HepG2 (cell line): ENCODE measurements around the gene DLG4. TPM values are rescaled to one million over a fixed set of nuclear protein-coding genes. Genes with fewer than 3 reads are reported as not detected.
A peak's percentile ranks its signal among the peaks of the same experiment; 100 is the strongest.

Experiments used
- ATAC-seq: fragments of 200-7000 bp; cut with Tn5 transposase; 3 replicates; pipeline ENCODE4 v1.9.1; 2020; ENCODE audit warnings: mild to moderate bottlenecking, moderate library complexity
- BruUV-seq: library from RNA; stranded (reverse); fragments of 400-500 nt; replicated peaks from 2 replicates; lab custom pipeline; 2021; lab: Mats Ljungman, UMichigan
- CTCF ChIA-PET: fragments of 300-600 bp; formaldehyde crosslinking; extraction: SDS; loops from one replicate; lab custom pipeline; 2021; ENCODE audit warnings: low total read pairs, inconsistent platforms, low intra/inter-chr PET ratio; lab: Yijun Ruan, JAX
- POLR2A ChIA-PET: fragments of 350-600 bp; sonication (Branson Sonifier 250); formaldehyde crosslinking; loops from one replicate; lab custom pipeline; 2020; ENCODE audit warnings: antibody characterized with exemption, inconsistent platforms; lab: Yijun Ruan, JAX
- DNase-seq: peaks from one replicate; pipeline ENCODE4 v3.0.0-alpha.2; 2015; ENCODE audit warnings: low spot score
- FAIRE-seq: peaks from 3 replicates; lab custom pipeline; 2011; peaks lifted over from hg19 to GRCh38; lab: Jason Lieb, UNC
- H2AFZ ChIP-seq: one replicate; pipeline ENCODE4 v1.6.1; 2011; ENCODE audit warnings: low read length, inconsistent platforms
- H3K27ac ChIP-seq: fragments of 300-600 bp; 3 replicates; pipeline ENCODE4 v1.8.0; 2011; ENCODE audit warnings: mixed run types, mild to moderate bottlenecking, mixed read lengths, low read length, inconsistent platforms; ENCODE audit not compliant: insufficient read depth; ENCODE audit errors: extremely low read length
- H3K27me3 ChIP-seq, 2 experiments: fragments of 200-600 bp in 1 of 2; 2 replicates in 1 of 2; 3 replicates in 1 of 2; pipeline versions ENCODE4 v1.6.0 to v1.8.0; 2011; ENCODE audit warnings: low read length in 2 of 2, mild to moderate bottlenecking in 2 of 2, moderate library complexity in 2 of 2, inconsistent platforms in 1 of 2; ENCODE audit not compliant: insufficient read depth in 2 of 2, control insufficient read depth in 1 of 2
- H3K36me3 ChIP-seq, 2 experiments: fragments of 200-600 bp in 1 of 2; replicated peaks in 1 of 2; 2 replicates in 1 of 2; 3 replicates in 1 of 2; pipeline versions ENCODE4 v1.5.1 to v1.8.0; 2011; ENCODE audit warnings: low read length in 2 of 2, inconsistent platforms in 1 of 2; ENCODE audit not compliant: insufficient read depth in 2 of 2, control insufficient read depth in 1 of 2
- H3K4me1 ChIP-seq: 2 replicates; pipeline ENCODE4 v1.5.1; 2012; ENCODE audit warnings: low read length, inconsistent platforms; ENCODE audit not compliant: insufficient read depth
- H3K4me2 ChIP-seq: 2 replicates; pipeline ENCODE4 v1.6.0; 2011; ENCODE audit warnings: low read depth, low read length, inconsistent platforms
- H3K4me3 ChIP-seq, 3 experiments: fragments of 200-600 bp in 1 of 3; sonication (generic), shearing (Covaris generic) in 1 of 3; replicated peaks in 1 of 3; 2 replicates each; pipeline ENCODE4 v1.5.1; 2011 to 2016; ENCODE audit warnings: low read length in 3 of 3, inconsistent platforms in 2 of 3, low read depth in 2 of 3, mild to moderate bottlenecking in 2 of 3, control low read depth in 1 of 3, mixed read lengths in 1 of 3; ENCODE audit not compliant: insufficient read depth in 1 of 3
- H3K79me2 ChIP-seq: one replicate; pipeline ENCODE4 v1.6.1; 2011; ENCODE audit warnings: low read length, inconsistent platforms; ENCODE audit not compliant: insufficient read depth
- H3K9ac ChIP-seq: 2 replicates; pipeline ENCODE4 v1.6.0; 2011; ENCODE audit warnings: mild to moderate bottlenecking, low read depth, low read length, inconsistent platforms; ENCODE audit not compliant: insufficient read depth
- H3K9me3 ChIP-seq: 2 replicates; pipeline ENCODE4 v1.5.1; 2012; ENCODE audit warnings: mild to moderate bottlenecking, low read length
- H4K20me1 ChIP-seq: 2 replicates; pipeline ENCODE4 v1.6.0; 2011; ENCODE audit warnings: inconsistent platforms, mild to moderate bottlenecking, low read length, moderate library complexity; ENCODE audit not compliant: insufficient read depth
- BRCA1 ChIP-seq: sonication (generic); formaldehyde crosslinking; IDR thresholded peaks from 2 replicates; pipeline ENCODE4 v1.4.0; 2020; ENCODE audit warnings: missing genetic modification reagents
- DMAP1 ChIP-seq: IDR thresholded peaks from 2 replicates; pipeline ENCODE4 v1.6.1; 2016
- HDAC2 ChIP-seq: sonication (generic); formaldehyde crosslinking; IDR thresholded peaks from 2 replicates; pipeline ENCODE4 v1.4.0; 2020; ENCODE audit warnings: missing genetic modification reagents
- KAT7 ChIP-seq: IDR thresholded peaks from 2 replicates; pipeline ENCODE4 v1.6.1; 2018; ENCODE audit warnings: borderline replicate concordance, missing compliant biosample characterization
- MED8 ChIP-seq: sonication (generic); formaldehyde crosslinking; IDR thresholded peaks from 2 replicates; pipeline ENCODE4 v1.8.1; 2023; ENCODE audit warnings: mild to moderate bottlenecking, missing genetic modification reagents; ENCODE audit not compliant: insufficient replicate concordance
- SAP130 ChIP-seq: IDR thresholded peaks from 2 replicates; pipeline ENCODE4 v1.6.1; 2016; ENCODE audit warnings: low read depth
- ZNF101 ChIP-seq: sonication (generic); formaldehyde crosslinking; IDR thresholded peaks from 2 replicates; pipeline ENCODE4 v1.4.0; 2020; ENCODE audit warnings: mild to moderate bottlenecking, low read depth, missing genetic modification reagents, borderline replicate concordance
- ZNF282 ChIP-seq: fragments of 450-650 bp; IDR thresholded peaks from 2 replicates; pipeline ENCODE4 v1.6.1; 2018; ENCODE audit not compliant: partially characterized antibody
- ZNF343 ChIP-seq: sonication (generic); formaldehyde crosslinking; IDR thresholded peaks from 2 replicates; pipeline ENCODE4 v1.4.0; 2020; ENCODE audit warnings: mild to moderate bottlenecking, missing genetic modification reagents
- ZNF543 ChIP-seq: sonication (generic); formaldehyde crosslinking; IDR thresholded peaks from 2 replicates; pipeline ENCODE4 v1.4.0; 2020; ENCODE audit warnings: mild to moderate bottlenecking, missing genetic modification reagents
- ZNF564 ChIP-seq: sonication (generic); formaldehyde crosslinking; IDR thresholded peaks from 2 replicates; pipeline ENCODE4 v1.8.1; 2023; ENCODE audit warnings: mild to moderate bottlenecking, missing genetic modification reagents
- ZSCAN21 ChIP-seq: sonication (generic); formaldehyde crosslinking; IDR thresholded peaks from 2 replicates; pipeline ENCODE4 v1.8.0; 2022; ENCODE audit warnings: mild to moderate bottlenecking, missing genetic modification reagents, moderate library complexity, borderline replicate concordance
- WGBS: methylation state at CpG from one replicate; pipeline ENCODE4 v1.1.6; 2017; ENCODE audit warnings: low lambda C conversion rate; 5-methylcytosine and 5-hydroxymethylcytosine counted together
- in situ Hi-C: cut with HindIII; loops from 2 replicates; pipeline ENCODE4 v1.10.0; 2017; ENCODE audit warnings: low pct_unique_long_range_greater_than_20kb; ENCODE audit not compliant: extremely low pct_ligation_motif_present
- intact Hi-C: fragments of 100-400 bp; cut with micrococcal nuclease; formaldehyde crosslinking; loops from one replicate; pipeline ENCODE4 v1.10.0; 2022; ENCODE audit not compliant: unreplicated experiment
- polyA plus RNA-seq, 8 experiments: library from polyadenylated mRNA; depleted of rRNA in 3 of 8; stranded (reverse) in 7 of 8; unstranded in 1 of 8; fragments of >200 nt; fragmentation: Illumina TruSeq in 4 of 8; extraction: Trizol in 4 of 8; gene quantifications; 2 replicates each; pipeline versions ENCODE4 v1.2.1 to v1.2.3, GENCODE V29; 2011 to 2016; ENCODE audit warnings: low read depth in 4 of 8, missing spikeins in 1 of 8, mixed read lengths in 1 of 8; ENCODE audit not compliant: insufficient read depth in 1 of 8
- total RNA-seq, 5 experiments: library from RNA; depleted of rRNA; stranded (reverse); fragments of >200 nt; fragmentation: Illumina TruSeq; extraction: Trizol; gene quantifications; 2 replicates each; pipeline ENCODE4 v1.2.3, GENCODE V29; 2016; ENCODE audit warnings: low read depth in 1 of 5
- TF ChIP-seq, protein P1 (sequence below): sonication (generic); formaldehyde crosslinking; conservative IDR thresholded peaks from 2 replicates; pipeline ENCODE4 v1.8.0; 2022; ENCODE audit warnings: missing genetic modification reagents
- TF ChIP-seq, protein P2 (sequence below): sonication (generic); formaldehyde crosslinking; IDR thresholded peaks from 2 replicates; pipeline ENCODE4 v1.4.0; 2020; ENCODE audit warnings: missing genetic modification reagents
- TF ChIP-seq, protein P3 (sequence below): sonication (generic); formaldehyde crosslinking; IDR thresholded peaks from 2 replicates; pipeline ENCODE4 v1.8.1; 2023; ENCODE audit warnings: mild to moderate bottlenecking, missing genetic modification reagents
- TF ChIP-seq, protein P4 (sequence below): sonication (generic); formaldehyde crosslinking; IDR thresholded peaks from 2 replicates; pipeline ENCODE4 v1.8.1; 2023; ENCODE audit warnings: mild to moderate bottlenecking, inconsistent platforms, moderate library complexity, missing genetic modification reagents, borderline replicate concordance

DLG4 gene
- total and polyA plus RNA-seq, 2 of the 13 experiments (the other 11 are each of a cell fraction or from before 2014, with no cell fraction given), result 0.71 to 4.3 TPM

DNA sequence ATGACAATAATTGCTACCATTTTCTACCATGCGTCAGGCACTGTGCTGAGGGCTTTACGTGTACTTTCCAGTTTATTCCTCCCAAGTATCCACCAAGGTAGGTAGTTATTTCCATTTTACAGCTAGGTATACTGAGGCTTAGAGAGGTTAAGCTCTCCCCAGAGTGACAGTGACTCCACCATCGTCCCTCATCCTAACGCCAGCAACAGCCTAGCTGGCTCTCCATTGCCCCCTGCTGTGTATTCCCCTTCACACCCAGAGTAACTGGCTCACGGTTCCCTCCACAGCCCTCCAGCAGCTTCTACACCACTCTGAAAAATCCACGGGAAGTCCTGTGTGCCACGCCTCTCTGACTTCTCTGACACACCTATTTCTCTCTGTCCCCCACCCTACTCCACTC, 33.4 kb downstream of the DLG4 start (continued):
- TF ChIP-seq HDAC2 (CRISPR knock-in tag) (peak; percentile 51; the same call in 1 of the 2 replicates), SAP130 (CRISPR knock-in tag) (0 out of 2 replicates have a peak, but pooled peaks have one; percentile 18)

DNA sequence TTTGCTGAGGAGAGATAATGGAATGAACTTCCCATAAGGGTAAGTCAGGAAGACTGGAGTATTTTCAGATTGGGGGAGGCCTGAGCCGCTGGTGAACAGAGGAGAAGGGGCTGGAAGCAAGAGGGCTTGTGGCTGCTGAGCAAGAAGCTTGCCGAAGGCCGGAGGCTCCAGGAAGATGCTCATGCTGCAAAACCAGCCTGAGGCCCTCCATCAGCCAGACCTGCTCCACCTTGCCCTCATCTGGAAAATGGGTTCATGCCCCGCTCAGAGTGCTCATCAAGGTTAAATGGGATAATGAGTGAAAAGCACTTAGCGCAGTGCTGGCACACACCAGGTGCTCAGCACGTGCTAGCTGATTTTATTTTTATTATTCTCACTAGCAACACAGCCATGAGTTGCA, 35.0 kb downstream of the DLG4 start:
- CTCF ChIA-PET, result no interaction called here
- Histone ChIP-seq H3K9ac (no peak overlapping the region), H3K4me2 (peak overlapping the region; percentile 75), H3K4me3 (peak overlapping the region in 2 of 3 experiments; percentile 14 to 64; a peak in 3 of 6 replicates), H4K20me1 (no peaks in the 10 kb centered on the region), H3K36me3 (no peaks in the 10 kb centered on the region), H2AFZ (no peak overlapping the region), H3K9me3 (no peaks in the 10 kb centered on the region), H3K27me3 (no peaks in the 10 kb centered on the region), H3K4me1 (peaks cover 68% of the 10 kb centered on the region), H3K79me2 (no peaks in the 10 kb centered on the region), H3K27ac (peak overlapping the region; percentile 60)
- intact Hi-C loops (no loop called here), in situ Hi-C loops (no loop called here)
- FAIRE-seq (no peak), DNase-seq (no peak), ATAC-seq (no peak)
- WGBS, result 39% methylated on average over 5 of the region's 6 CpGs
- POLR2A ChIA-PET, result interaction anchor here (0.8 to 4.0 kb wide), 16 partner anchors 9 to 989 kb away, joined by 3 to 24 read pairs (median 5); partner anchors contain the start of genes ACADVL, ASGR2, DLG4 and GABARAP
- BruUV-seq, result no TSS peak
- TF ChIP-seq ZNF543 (CRISPR knock-in tag) (0 out of 2 replicates have a peak, but pooled peaks have one; percentile 15), MED8 (CRISPR knock-in tag) (no peak), ZNF101 (CRISPR knock-in tag) (no peak), ZNF564 (CRISPR knock-in tag) (no peak), ZNF282 (no peak), ZNF343 (no peak), ZSCAN21 (CRISPR knock-in tag) (0 out of 2 replicates have a peak, but pooled peaks have one; percentile 12), BRCA1 (0 out of 2 replicates have a peak, but pooled peaks have one; percentile 25), DMAP1 (CRISPR knock-in tag) (peak; percentile 3; the same call in 1 of the 2 replicates), KAT7 (CRISPR knock-in tag) (0 out of 2 replicates have a peak, but pooled peaks have one; percentile 12)
- TF ChIP-seq, protein P1, sequence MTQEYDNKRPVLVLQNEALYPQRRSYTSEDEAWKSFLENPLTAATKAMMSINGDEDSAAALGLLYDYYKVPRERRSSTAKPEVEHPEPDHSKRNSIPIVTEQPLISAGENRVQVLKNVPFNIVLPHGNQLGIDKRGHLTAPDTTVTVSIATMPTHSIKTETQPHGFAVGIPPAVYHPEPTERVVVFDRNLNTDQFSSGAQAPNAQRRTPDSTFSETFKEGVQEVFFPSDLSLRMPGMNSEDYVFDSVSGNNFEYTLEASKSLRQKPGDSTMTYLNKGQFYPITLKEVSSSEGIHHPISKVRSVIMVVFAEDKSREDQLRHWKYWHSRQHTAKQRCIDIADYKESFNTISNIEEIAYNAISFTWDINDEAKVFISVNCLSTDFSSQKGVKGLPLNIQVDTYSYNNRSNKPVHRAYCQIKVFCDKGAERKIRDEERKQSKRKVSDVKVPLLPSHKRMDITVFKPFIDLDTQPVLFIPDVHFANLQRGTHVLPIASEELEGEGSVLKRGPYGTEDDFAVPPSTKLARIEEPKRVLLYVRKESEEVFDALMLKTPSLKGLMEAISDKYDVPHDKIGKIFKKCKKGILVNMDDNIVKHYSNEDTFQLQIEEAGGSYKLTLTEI (CRISPR knock-in tag), result no peak
- TF ChIP-seq, protein P2, sequence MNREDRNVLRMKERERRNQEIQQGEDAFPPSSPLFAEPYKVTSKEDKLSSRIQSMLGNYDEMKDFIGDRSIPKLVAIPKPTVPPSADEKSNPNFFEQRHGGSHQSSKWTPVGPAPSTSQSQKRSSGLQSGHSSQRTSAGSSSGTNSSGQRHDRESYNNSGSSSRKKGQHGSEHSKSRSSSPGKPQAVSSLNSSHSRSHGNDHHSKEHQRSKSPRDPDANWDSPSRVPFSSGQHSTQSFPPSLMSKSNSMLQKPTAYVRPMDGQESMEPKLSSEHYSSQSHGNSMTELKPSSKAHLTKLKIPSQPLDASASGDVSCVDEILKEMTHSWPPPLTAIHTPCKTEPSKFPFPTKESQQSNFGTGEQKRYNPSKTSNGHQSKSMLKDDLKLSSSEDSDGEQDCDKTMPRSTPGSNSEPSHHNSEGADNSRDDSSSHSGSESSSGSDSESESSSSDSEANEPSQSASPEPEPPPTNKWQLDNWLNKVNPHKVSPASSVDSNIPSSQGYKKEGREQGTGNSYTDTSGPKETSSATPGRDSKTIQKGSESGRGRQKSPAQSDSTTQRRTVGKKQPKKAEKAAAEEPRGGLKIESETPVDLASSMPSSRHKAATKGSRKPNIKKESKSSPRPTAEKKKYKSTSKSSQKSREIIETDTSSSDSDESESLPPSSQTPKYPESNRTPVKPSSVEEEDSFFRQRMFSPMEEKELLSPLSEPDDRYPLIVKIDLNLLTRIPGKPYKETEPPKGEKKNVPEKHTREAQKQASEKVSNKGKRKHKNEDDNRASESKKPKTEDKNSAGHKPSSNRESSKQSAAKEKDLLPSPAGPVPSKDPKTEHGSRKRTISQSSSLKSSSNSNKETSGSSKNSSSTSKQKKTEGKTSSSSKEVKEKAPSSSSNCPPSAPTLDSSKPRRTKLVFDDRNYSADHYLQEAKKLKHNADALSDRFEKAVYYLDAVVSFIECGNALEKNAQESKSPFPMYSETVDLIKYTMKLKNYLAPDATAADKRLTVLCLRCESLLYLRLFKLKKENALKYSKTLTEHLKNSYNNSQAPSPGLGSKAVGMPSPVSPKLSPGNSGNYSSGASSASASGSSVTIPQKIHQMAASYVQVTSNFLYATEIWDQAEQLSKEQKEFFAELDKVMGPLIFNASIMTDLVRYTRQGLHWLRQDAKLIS (CRISPR knock-in tag), result no peak
- TF ChIP-seq, protein P3, sequence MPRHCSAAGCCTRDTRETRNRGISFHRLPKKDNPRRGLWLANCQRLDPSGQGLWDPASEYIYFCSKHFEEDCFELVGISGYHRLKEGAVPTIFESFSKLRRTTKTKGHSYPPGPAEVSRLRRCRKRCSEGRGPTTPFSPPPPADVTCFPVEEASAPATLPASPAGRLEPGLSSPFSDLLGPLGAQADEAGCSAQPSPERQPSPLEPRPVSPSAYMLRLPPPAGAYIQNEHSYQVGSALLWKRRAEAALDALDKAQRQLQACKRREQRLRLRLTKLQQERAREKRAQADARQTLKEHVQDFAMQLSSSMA (CRISPR knock-in tag), result no peak
- TF ChIP-seq, protein P4, sequence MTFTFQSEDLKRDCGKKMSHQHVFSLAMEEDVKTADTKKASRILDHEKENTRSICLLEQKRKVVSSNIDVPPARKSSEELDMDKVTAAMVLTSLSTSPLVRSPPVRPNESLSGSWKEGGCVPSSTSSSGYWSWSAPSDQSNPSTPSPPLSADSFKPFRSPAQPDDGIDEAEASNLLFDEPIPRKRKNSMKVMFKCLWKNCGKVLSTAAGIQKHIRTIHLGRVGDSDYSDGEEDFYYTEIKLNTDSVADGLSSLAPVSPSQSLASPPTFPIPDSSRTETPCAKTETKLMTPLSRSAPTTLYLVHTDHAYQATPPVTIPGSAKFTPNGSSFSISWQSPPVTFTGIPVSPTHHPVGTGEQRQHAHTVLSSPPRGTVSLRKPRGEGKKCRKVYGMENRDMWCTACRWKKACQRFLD (CRISPR knock-in tag), result no peak
